Stomach (tissue), 4 donors: ENCODE data around the gene PPP4R4.

Experiments
- EP300 ChIP-seq: sonication (generic); formaldehyde crosslinking; IDR thresholded peaks from one replicate; pipeline ENCODE4 v1.6.1; 2017; ENCODE audit warnings: antibody characterized with exemption
- POLR2A ChIP-seq, 4 donors: fragments of 450-650 bp; IDR thresholded peaks; one replicate each; pipeline ENCODE4 v1.6.1; 2016; ENCODE audit warnings: antibody characterized with exemption in 4 of 4, control low read depth in 2 of 4, mild to moderate bottlenecking in 1 of 4, moderate library complexity in 1 of 4
- POLR2AphosphoS5 ChIP-seq, 3 donors: sonication (generic); formaldehyde crosslinking; IDR thresholded peaks; one replicate each; pipeline ENCODE4 v1.6.1; 2016; ENCODE audit warnings: antibody characterized with exemption in 3 of 3
- TF ChIP-seq, protein P1 (sequence below), 7 experiments: fragments of 450-650 bp in 4 of 7; fragments of 200-600 bp in 3 of 7; sonication (generic) in 3 of 7; IDR thresholded peaks; one replicate each; pipeline ENCODE4 v1.5.1; 2016 to 2019; ENCODE audit warnings: antibody characterized with exemption in 7 of 7, control low read depth in 2 of 7, mild to moderate bottlenecking in 1 of 7

DNA sequence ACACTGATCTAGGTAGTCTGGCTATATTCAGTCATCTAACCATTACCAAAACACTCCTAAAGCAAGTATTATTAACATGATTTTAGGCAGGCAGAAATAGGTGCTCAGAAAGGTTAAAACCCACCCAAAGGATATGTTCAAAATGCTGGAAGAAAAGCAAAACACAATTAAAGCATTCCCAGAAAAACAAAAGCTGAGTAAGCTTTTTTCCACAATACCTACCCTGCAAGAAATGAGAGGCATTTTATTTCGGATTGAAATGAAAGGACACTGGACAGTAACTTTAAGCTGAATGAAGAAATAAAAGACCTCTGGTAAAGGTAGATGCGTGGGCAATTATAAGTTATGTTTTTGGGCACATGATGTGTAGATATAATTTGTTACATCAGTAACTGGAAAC is 140.8 kb downstream of the PPP4R4 start:
- TF ChIP-seq, protein P1, sequence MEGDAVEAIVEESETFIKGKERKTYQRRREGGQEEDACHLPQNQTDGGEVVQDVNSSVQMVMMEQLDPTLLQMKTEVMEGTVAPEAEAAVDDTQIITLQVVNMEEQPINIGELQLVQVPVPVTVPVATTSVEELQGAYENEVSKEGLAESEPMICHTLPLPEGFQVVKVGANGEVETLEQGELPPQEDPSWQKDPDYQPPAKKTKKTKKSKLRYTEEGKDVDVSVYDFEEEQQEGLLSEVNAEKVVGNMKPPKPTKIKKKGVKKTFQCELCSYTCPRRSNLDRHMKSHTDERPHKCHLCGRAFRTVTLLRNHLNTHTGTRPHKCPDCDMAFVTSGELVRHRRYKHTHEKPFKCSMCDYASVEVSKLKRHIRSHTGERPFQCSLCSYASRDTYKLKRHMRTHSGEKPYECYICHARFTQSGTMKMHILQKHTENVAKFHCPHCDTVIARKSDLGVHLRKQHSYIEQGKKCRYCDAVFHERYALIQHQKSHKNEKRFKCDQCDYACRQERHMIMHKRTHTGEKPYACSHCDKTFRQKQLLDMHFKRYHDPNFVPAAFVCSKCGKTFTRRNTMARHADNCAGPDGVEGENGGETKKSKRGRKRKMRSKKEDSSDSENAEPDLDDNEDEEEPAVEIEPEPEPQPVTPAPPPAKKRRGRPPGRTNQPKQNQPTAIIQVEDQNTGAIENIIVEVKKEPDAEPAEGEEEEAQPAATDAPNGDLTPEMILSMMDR (IDR thresholded peaks at IDR 0.05): no peak
- TF ChIP-seq POLR2A (IDR thresholded peaks at IDR 0.05) (no peak), POLR2AphosphoS5 (IDR thresholded peaks at IDR 0.05) (no peak), EP300 (no peak)
